T-helper 17 cell (primary cell): Measurements from ENCODE around the gene GTF2H4. TPM values are rescaled to one million over a fixed set of nuclear protein-coding genes. Genes with fewer than 3 reads are reported as not detected.
"Not testable (repeated sequence)": the region's sequence is repeated elsewhere in the genome, so short reads cannot be mapped to it uniquely, and the experiment has no call there.

Experiments used
- ATAC-seq: fragments of 150-1000 bp; cut with Tn5 transposase; 2 replicates; pipeline ENCODE4 v1.10.0; 2021; ENCODE audit warnings: mild to moderate bottlenecking, moderate library complexity
- DNase-seq, 3 donors: peaks; one replicate each; pipeline versions ENCODE4 v3.0.0 to v3.0.0-alpha.2; 2020 to 2021
- H3K9me3 ChIP-seq: one replicate; pipeline ENCODE4 v1.7.0; 2013; ENCODE audit warnings: low read length, mild to moderate bottlenecking; ENCODE audit not compliant: control insufficient read depth, poor library complexity, severe bottlenecking
- H3K27ac Mint-ChIP-seq: one replicate; pipeline ENCODE4 v1.8.0; 2022; ENCODE audit warnings: mild to moderate bottlenecking, moderate library complexity, mixed read lengths
- H3K27me3 Mint-ChIP-seq: one replicate; pipeline ENCODE4 v1.8.0; 2022; ENCODE audit warnings: mixed read lengths
- H3K36me3 Mint-ChIP-seq: one replicate; pipeline ENCODE4 v1.8.0; 2022; ENCODE audit warnings: low read depth, mixed read lengths
- H3K4me1 Mint-ChIP-seq: one replicate; pipeline ENCODE4 v1.8.0; 2022; ENCODE audit warnings: mild to moderate bottlenecking, mixed read lengths
- H3K4me3 Mint-ChIP-seq: one replicate; pipeline ENCODE4 v1.8.0; 2022; ENCODE audit warnings: mild to moderate bottlenecking, moderate library complexity, mixed read lengths
- total RNA-seq, 4 donors: library from RNA in 2 of 4; stranded (reverse) in 2 of 4; gene quantifications; one replicate each; pipeline ENCODE4 v1.2.3 and lab custom pipeline; 2022 to 2026

Gene GTF2H4
- total RNA-seq: 10 to 100 TPM; 11.6 to 19.7 TPM
- total RNA-seq (lab: John Stamatoyannopoulos, UW): 0 to 0.93 reads per million in 2 donors

GRCh38 chr6:30907758-30908591 is at the start of gene GTF2H4:
GTF2H4 (plus strand) TSS chr6:30908207.
- peaks cover 24% of the 10 kb centered on the region for H3K4me1 Mint-ChIP-seq
- peak; percentile 84 to 87 (median 87) for DNase-seq
- peaks cover 8% of the 10 kb centered on the region for H3K36me3 Mint-ChIP-seq
- H3K27ac Mint-ChIP-seq: peak within 1 kb of the TSS; percentile 92
- peak within 1 kb of the TSS; percentile 99 for H3K4me3 Mint-ChIP-seq
- ATAC-seq: peak; percentile 100
- no peaks in the 10 kb centered on the region for H3K27me3 Mint-ChIP-seq
- no peaks in the 10 kb centered on the region for H3K9me3 ChIP-seq

GRCh38 chr6:30859726-30860125 is 48.3 kb upstream of the GTF2H4 start:
- DNase-seq, H3K36me3 Mint-ChIP-seq, H3K4me3 Mint-ChIP-seq, H3K9me3 ChIP-seq, H3K27ac Mint-ChIP-seq, ATAC-seq: not testable (repeated sequence)
- H3K4me1 Mint-ChIP-seq: peaks cover 14% of the 10 kb centered on the region
- H3K27me3 Mint-ChIP-seq: peaks cover 11% of the 10 kb centered on the region

GRCh38 chr6:30861257-30862048 is 46.6 kb upstream of the GTF2H4 start:
- peaks cover 2% of the 10 kb centered on the region for H3K36me3 Mint-ChIP-seq
- H3K4me1 Mint-ChIP-seq: peaks cover 9% of the 10 kb centered on the region
- no peak overlapping the region for H3K4me3 Mint-ChIP-seq
- no peak overlapping the region for H3K27ac Mint-ChIP-seq
- ATAC-seq (no peak), DNase-seq (no peak)
- H3K27me3 Mint-ChIP-seq: peaks cover 5% of the 10 kb centered on the region
- H3K9me3 ChIP-seq: no peaks in the 10 kb centered on the region

GRCh38 chr6:30862156-30862875 is 45.7 kb upstream of the GTF2H4 start:
- peaks cover 2% of the 10 kb centered on the region for H3K36me3 Mint-ChIP-seq
- ATAC-seq: no peak
- peaks cover 6% of the 10 kb centered on the region for H3K4me1 Mint-ChIP-seq
- no peak for DNase-seq
- H3K27ac Mint-ChIP-seq: no peak overlapping the region
- H3K4me3 Mint-ChIP-seq: no peak overlapping the region
- no peaks in the 10 kb centered on the region for H3K9me3 ChIP-seq
- H3K27me3 Mint-ChIP-seq: no peaks in the 10 kb centered on the region

- no peaks in the 10 kb centered on the region for H3K9me3 ChIP-seq
- no peak for DNase-seq
- Mint-ChIP-seq H3K4me3 (no peak overlapping the region), H3K4me1 (peaks cover 6% of the 10 kb centered on the region), H3K36me3 (peaks cover 2% of the 10 kb centered on the region), H3K27me3 (no peaks in the 10 kb centered on the region), H3K27ac (no peak overlapping the region)
- ATAC-seq: no peak
These were observed 43.7 kb upstream of the GTF2H4 start for GRCh38 chr6:30864325-30864724.

- not testable (repeated sequence) for ATAC-seq, H3K4me1 Mint-ChIP-seq, H3K9me3 ChIP-seq, DNase-seq, H3K27ac Mint-ChIP-seq, H3K36me3 Mint-ChIP-seq, H3K4me3 Mint-ChIP-seq, H3K27me3 Mint-ChIP-seq
These were observed 38.7 kb upstream of the GTF2H4 start for GRCh38 chr6:30869241-30869749.

- Mint-ChIP-seq H3K27me3 (no peaks in the 10 kb centered on the region), H3K4me1 (peaks cover 2% of the 10 kb centered on the region), H3K4me3 (no peak overlapping the region), H3K27ac (no peak overlapping the region), H3K36me3 (no peaks in the 10 kb centered on the region)
- H3K9me3 ChIP-seq: no peaks in the 10 kb centered on the region
- DNase-seq (no peak), ATAC-seq (no peak)
These were observed 37.5 kb upstream of the GTF2H4 start for GRCh38 chr6:30870546-30870945.

- ATAC-seq: no peak
- Mint-ChIP-seq H3K4me3 (no peak overlapping the region), H3K27me3 (no peaks in the 10 kb centered on the region), H3K36me3 (no peaks in the 10 kb centered on the region), H3K27ac (no peak overlapping the region), H3K4me1 (peaks cover 2% of the 10 kb centered on the region)
- no peak for DNase-seq
- H3K9me3 ChIP-seq: no peaks in the 10 kb centered on the region
These were observed 36.3 kb upstream of the GTF2H4 start for GRCh38 chr6:30871592-30872183.

GRCh38 chr6:30873137-30873640 is 34.8 kb upstream of the GTF2H4 start:
- no peak for ATAC-seq
- Mint-ChIP-seq H3K27ac (no peak overlapping the region), H3K36me3 (no peaks in the 10 kb centered on the region), H3K4me3 (no peak overlapping the region), H3K4me1 (peaks cover 9% of the 10 kb centered on the region), H3K27me3 (no peaks in the 10 kb centered on the region)
- no peak for DNase-seq
- H3K9me3 ChIP-seq: no peaks in the 10 kb centered on the region

- H3K36me3 Mint-ChIP-seq, DNase-seq, H3K9me3 ChIP-seq, H3K27ac Mint-ChIP-seq, ATAC-seq, H3K27me3 Mint-ChIP-seq, H3K4me3 Mint-ChIP-seq: not testable (repeated sequence)
- peaks cover 13% of the 10 kb centered on the region for H3K4me1 Mint-ChIP-seq
These were observed 34.2 kb upstream of the GTF2H4 start for GRCh38 chr6:30873795-30874194.

GRCh38 chr6:30875244-30876038 is 32.6 kb upstream of the GTF2H4 start:
- no peaks in the 10 kb centered on the region for H3K27me3 Mint-ChIP-seq
- H3K4me1 Mint-ChIP-seq: peaks cover 14% of the 10 kb centered on the region
- no peak for DNase-seq
- no peaks in the 10 kb centered on the region for H3K9me3 ChIP-seq
- H3K27ac Mint-ChIP-seq: no peak overlapping the region
- H3K36me3 Mint-ChIP-seq: no peaks in the 10 kb centered on the region
- no peak overlapping the region for H3K4me3 Mint-ChIP-seq
- no peak for ATAC-seq
